GM12878 (cell line): ENCODE measurements around the gene CHD9. TPM values are rescaled to one million over a fixed set of nuclear protein-coding genes. Genes with fewer than 3 reads are reported as not detected.
A peak's percentile ranks its signal among the peaks of the same experiment; 100 is the strongest.

ENCODE experiments used
- BHLHE40 ChIP-seq, 2 experiments: fragments of 450-650 bp in 1 of 2; IDR thresholded peaks; 2 replicates each; pipeline ENCODE4 v1.6.1; 2011 to 2017; ENCODE audit warnings: low read depth in 2 of 2, borderline replicate concordance in 1 of 2, improper control_type of control experiment in 1 of 2, low read length in 1 of 2, mild to moderate bottlenecking in 1 of 2
- CHD4 ChIP-seq: fragments of 200-600 bp; sonication (generic); IDR thresholded peaks from 2 replicates; pipeline ENCODE4 v1.6.1; 2016; ENCODE audit warnings: mild to moderate bottlenecking
- DPF2 ChIP-seq: fragments of 450-650 bp; IDR thresholded peaks from 2 replicates; pipeline ENCODE4 v1.6.1; 2017; ENCODE audit warnings: mild to moderate bottlenecking
- EGR1 ChIP-seq, 2 experiments: IDR thresholded peaks; 1 replicate in 1 of 2; 2 replicates in 1 of 2; pipeline ENCODE4 v1.6.1; 2011 to 2012; ENCODE audit warnings: low read depth in 2 of 2, low read length in 2 of 2, borderline replicate concordance in 1 of 2, mild to moderate bottlenecking in 1 of 2, moderate library complexity in 1 of 2
- FOS ChIP-seq: IDR thresholded peaks from 3 replicates; pipeline ENCODE4 v1.6.1; 2011; ENCODE audit warnings: borderline replicate concordance; ENCODE audit not compliant: insufficient read length; ENCODE audit errors: extremely low read depth
- KAT2A ChIP-seq: conservative IDR thresholded peaks from 2 replicates; pipeline ENCODE4 v1.6.1; 2011; ENCODE audit warnings: low read depth, low read length; ENCODE audit not compliant: control insufficient read depth
- MEF2A ChIP-seq: IDR thresholded peaks from 2 replicates; pipeline ENCODE4 v1.6.1; 2011; ENCODE audit warnings: low read depth, mild to moderate bottlenecking, low read length, moderate library complexity; ENCODE audit not compliant: insufficient read depth
- MXI1 ChIP-seq: fragments of 150-350 bp; IDR thresholded peaks from 2 replicates; pipeline ENCODE4 v1.6.1; 2011; ENCODE audit warnings: low read depth, mild to moderate bottlenecking, inconsistent platforms, low read length, improper control_type of control experiment
- MYB ChIP-seq: fragments of 150-350 bp; IDR thresholded peaks from 2 replicates; pipeline ENCODE4 v1.6.1; 2014; ENCODE audit warnings: mild to moderate bottlenecking, low read depth, low read length, borderline replicate concordance
- PML ChIP-seq: IDR thresholded peaks from 2 replicates; pipeline ENCODE4 v1.6.1; 2012; ENCODE audit warnings: low read length, inconsistent platforms
- RELB ChIP-seq: fragments of 450-650 bp; IDR thresholded peaks from 2 replicates; pipeline ENCODE4 v1.6.1; 2017; ENCODE audit warnings: low read depth, mild to moderate bottlenecking, moderate library complexity
- SIX5 ChIP-seq: IDR thresholded peaks from 2 replicates; pipeline ENCODE4 v1.6.1; 2011; ENCODE audit warnings: mild to moderate bottlenecking, low read depth, low read length, moderate library complexity; ENCODE audit not compliant: severe bottlenecking
- SP1 ChIP-seq: IDR thresholded peaks from one replicate; pipeline ENCODE4 v1.6.1; 2011; ENCODE audit warnings: low read depth, low read length
- SREBF1 ChIP-seq: IDR thresholded peaks from 2 replicates; pipeline ENCODE4 v1.6.1; 2012; ENCODE audit warnings: mild to moderate bottlenecking, low read length
- STAT3 ChIP-seq: IDR thresholded peaks from 2 replicates; pipeline ENCODE4 v1.6.1; 2011; ENCODE audit warnings: low read depth, low read length, improper control_type of control experiment
- TAF1 ChIP-seq: IDR thresholded peaks from 2 replicates; pipeline ENCODE4 v1.6.1; 2011; ENCODE audit warnings: mild to moderate bottlenecking, low read depth, low read length, borderline replicate concordance
- TBL1XR1 ChIP-seq: IDR thresholded peaks from 2 replicates; pipeline ENCODE4 v1.6.1; 2012; ENCODE audit warnings: low read depth, low read length, improper control_type of control experiment
- TCF3 ChIP-seq: IDR thresholded peaks from 2 replicates; pipeline ENCODE4 v1.6.1; 2012; ENCODE audit warnings: low read depth, mild to moderate bottlenecking, low read length, borderline replicate concordance; ENCODE audit not compliant: insufficient read depth
- ZNF274 ChIP-seq: IDR thresholded peaks from one replicate; pipeline ENCODE4 v1.8.0; 2011; ENCODE audit not compliant: insufficient read length, insufficient read depth
- polyA plus RNA-seq, 11 experiments: library from polyadenylated mRNA; depleted of rRNA in 4 of 11; unstranded in 6 of 11; stranded (reverse) in 5 of 11; fragments of >200 nt; fragmentation: Nextera tagmentation in 4 of 11; fragmentation: Illumina TruSeq in 1 of 11; extraction: Ambion mirVana in 4 of 11; extraction: Trizol in 1 of 11; gene quantifications; 1 replicate in 1 of 11; 2 replicates in 10 of 11; pipeline versions ENCODE4 v1.2.1 to v1.2.3, GENCODE V29; 2011 to 2016; ENCODE audit warnings: inconsistent platforms in 2 of 11, missing spikeins in 2 of 11, low read depth in 1 of 11
- total RNA-seq, 4 experiments: library from RNA; depleted of rRNA in 3 of 4; stranded (reverse); fragments of >200 nt in 3 of 4; fragmentation: Illumina TruSeq in 1 of 4; extraction: Trizol in 1 of 4; gene quantifications; 2 replicates each; pipeline versions ENCODE4 v1.2.1 to v1.2.3, GENCODE V29; 2013 to 2021
- TF ChIP-seq, protein P1 (sequence below): fragments of 450-650 bp; IDR thresholded peaks from 2 replicates; pipeline ENCODE4 v1.6.1; 2016; ENCODE audit warnings: mild to moderate bottlenecking
- TF ChIP-seq, protein P2 (sequence below): fragments of 450-650 bp; formaldehyde crosslinking; IDR thresholded peaks from 2 replicates; pipeline ENCODE4 v1.5.0; 2022; ENCODE audit warnings: mild to moderate bottlenecking, missing genetic modification characterization
- TF ChIP-seq, protein P3 (sequence below): IDR thresholded peaks from 2 replicates; pipeline ENCODE4 v1.6.1; 2012; ENCODE audit warnings: low read depth, low read length, improper control_type of control experiment

CHD9 gene
- total and polyA plus RNA-seq, 10 of the 15 experiments (the other 5 are each of a cell fraction or from before 2014, with no cell fraction given), result 29.2 to 95.7 (median 54.3) TPM

DNA sequence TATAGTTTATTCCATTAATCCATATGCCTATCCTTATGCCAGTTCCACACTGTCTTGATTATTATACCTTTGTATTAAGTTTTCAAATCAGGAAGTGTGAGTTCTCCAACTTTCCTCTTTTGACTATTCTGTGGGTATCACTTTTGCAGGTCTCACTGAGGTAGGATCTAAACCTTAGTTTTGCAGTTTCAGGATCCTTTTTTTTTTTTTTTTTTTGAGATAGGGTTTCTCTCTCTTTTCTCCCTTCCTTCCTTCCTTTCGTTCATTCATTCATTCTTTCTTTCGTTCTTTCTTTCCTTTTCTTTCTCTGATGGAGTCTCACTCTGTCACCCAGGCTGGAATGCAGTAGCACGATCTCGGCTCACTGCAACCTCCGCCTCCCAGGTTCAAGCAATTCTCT, 71.6 kb downstream of the CHD9 start (continued):
- no peak for TF ChIP-seq STAT3
- no peak; the same call in 1 of the 2 replicates for TF ChIP-seq MEF2A
- no peak for TF ChIP-seq SP1
- no peak for TF ChIP-seq EGR1 (IDR thresholded peaks at IDR 0.05; ENCODE audit: borderline replicate concordance in 1 of 2, low read depth in 2 of 2, low read length in 2 of 2)
- no peak for TF ChIP-seq SREBF1
- TF ChIP-seq BHLHE40 (IDR thresholded peaks at IDR 0.05; ENCODE audit: borderline replicate concordance in 1 of 2, low read depth in 2 of 2, low read length in 1 of 2), result no peak
- TF ChIP-seq, protein P1, sequence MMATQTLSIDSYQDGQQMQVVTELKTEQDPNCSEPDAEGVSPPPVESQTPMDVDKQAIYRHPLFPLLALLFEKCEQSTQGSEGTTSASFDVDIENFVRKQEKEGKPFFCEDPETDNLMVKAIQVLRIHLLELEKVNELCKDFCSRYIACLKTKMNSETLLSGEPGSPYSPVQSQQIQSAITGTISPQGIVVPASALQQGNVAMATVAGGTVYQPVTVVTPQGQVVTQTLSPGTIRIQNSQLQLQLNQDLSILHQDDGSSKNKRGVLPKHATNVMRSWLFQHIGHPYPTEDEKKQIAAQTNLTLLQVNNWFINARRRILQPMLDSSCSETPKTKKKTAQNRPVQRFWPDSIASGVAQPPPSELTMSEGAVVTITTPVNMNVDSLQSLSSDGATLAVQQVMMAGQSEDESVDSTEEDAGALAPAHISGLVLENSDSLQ, result no peak
- TF ChIP-seq TBL1XR1, result no peak
- TF ChIP-seq KAT2A, result no peak
- TF ChIP-seq RELB, result peak; percentile 88
- TF ChIP-seq CHD4, result no peak
- TF ChIP-seq MYB, result no peak
- no peak for TF ChIP-seq TAF1
- TF ChIP-seq TCF3, result no peak
- TF ChIP-seq PML, result no peak
- no peak for TF ChIP-seq MXI1
- TF ChIP-seq ZNF274, result no peak
- no peak for TF ChIP-seq SIX5
- no peak for TF ChIP-seq FOS
- TF ChIP-seq, protein P2, sequence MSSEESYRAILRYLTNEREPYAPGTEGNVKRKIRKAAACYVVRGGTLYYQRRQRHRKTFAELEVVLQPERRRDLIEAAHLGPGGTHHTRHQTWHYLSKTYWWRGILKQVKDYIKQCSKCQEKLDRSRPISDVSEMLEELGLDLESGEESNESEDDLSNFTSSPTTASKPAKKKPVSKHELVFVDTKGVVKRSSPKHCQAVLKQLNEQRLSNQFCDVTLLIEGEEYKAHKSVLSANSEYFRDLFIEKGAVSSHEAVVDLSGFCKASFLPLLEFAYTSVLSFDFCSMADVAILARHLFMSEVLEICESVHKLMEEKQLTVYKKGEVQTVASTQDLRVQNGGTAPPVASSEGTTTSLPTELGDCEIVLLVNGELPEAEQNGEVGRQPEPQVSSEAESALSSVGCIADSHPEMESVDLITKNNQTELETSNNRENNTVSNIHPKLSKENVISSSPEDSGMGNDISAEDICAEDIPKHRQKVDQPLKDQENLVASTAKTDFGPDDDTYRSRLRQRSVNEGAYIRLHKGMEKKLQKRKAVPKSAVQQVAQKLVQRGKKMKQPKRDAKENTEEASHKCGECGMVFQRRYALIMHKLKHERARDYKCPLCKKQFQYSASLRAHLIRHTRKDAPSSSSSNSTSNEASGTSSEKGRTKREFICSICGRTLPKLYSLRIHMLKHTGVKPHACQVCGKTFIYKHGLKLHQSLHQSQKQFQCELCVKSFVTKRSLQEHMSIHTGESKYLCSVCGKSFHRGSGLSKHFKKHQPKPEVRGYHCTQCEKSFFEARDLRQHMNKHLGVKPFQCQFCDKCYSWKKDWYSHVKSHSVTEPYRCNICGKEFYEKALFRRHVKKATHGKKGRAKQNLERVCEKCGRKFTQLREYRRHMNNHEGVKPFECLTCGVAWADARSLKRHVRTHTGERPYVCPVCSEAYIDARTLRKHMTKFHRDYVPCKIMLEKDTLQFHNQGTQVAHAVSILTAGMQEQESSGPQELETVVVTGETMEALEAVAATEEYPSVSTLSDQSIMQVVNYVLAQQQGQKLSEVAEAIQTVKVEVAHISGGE (CRISPR knock-in tag), result no peak
- peak; percentile 70; the same call in 1 of the 2 replicates for TF ChIP-seq DPF2
- TF ChIP-seq, protein P3, sequence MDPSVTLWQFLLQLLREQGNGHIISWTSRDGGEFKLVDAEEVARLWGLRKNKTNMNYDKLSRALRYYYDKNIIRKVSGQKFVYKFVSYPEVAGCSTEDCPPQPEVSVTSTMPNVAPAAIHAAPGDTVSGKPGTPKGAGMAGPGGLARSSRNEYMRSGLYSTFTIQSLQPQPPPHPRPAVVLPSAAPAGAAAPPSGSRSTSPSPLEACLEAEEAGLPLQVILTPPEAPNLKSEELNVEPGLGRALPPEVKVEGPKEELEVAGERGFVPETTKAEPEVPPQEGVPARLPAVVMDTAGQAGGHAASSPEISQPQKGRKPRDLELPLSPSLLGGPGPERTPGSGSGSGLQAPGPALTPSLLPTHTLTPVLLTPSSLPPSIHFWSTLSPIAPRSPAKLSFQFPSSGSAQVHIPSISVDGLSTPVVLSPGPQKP, result no peak
